Measurements from ENCODE around the gene FOXP1.

- no peak for TF ChIP-seq POLR2AphosphoS5 (IDR thresholded peaks at IDR 0.05)
- TF ChIP-seq CTCF (IDR thresholded peaks at IDR 0.05) = no peak
- no peak for TF ChIP-seq POLR2A (IDR thresholded peaks at IDR 0.05)
These were observed 33.6 kb downstream of the FOXP1 start for GRCh38 chr3:71549951-71550350.

Measured in breast epithelium (tissue), 3 donors.